Sigmoid colon (tissue), 4 donors: ENCODE measurements around the gene KIRREL3.

Experiments
- EP300 ChIP-seq, 4 donors: sonication (generic); formaldehyde crosslinking; IDR thresholded peaks; one replicate each; pipeline ENCODE4 v1.6.1; 2017; ENCODE audit warnings: antibody characterized with exemption in 4 of 4
- POLR2A ChIP-seq, 2 donors: fragments of 450-650 bp; IDR thresholded peaks; one replicate each; pipeline ENCODE4 v1.6.1; 2016; ENCODE audit warnings: antibody characterized with exemption in 2 of 2, mild to moderate bottlenecking in 2 of 2, moderate library complexity in 2 of 2
- POLR2AphosphoS5 ChIP-seq, 4 donors: sonication (generic); formaldehyde crosslinking; IDR thresholded peaks; one replicate each; pipeline ENCODE4 v1.6.1; 2017; ENCODE audit warnings: antibody characterized with exemption in 4 of 4
- TF ChIP-seq, protein P1 (sequence below), 4 experiments: fragments of 450-650 bp in 3 of 4; fragments of 200-600 bp in 1 of 4; IDR thresholded peaks; one replicate each; pipeline ENCODE4 v1.5.1; 2016 to 2019; ENCODE audit warnings: antibody characterized with exemption in 4 of 4, mild to moderate bottlenecking in 3 of 4, moderate library complexity in 2 of 4

DNA sequence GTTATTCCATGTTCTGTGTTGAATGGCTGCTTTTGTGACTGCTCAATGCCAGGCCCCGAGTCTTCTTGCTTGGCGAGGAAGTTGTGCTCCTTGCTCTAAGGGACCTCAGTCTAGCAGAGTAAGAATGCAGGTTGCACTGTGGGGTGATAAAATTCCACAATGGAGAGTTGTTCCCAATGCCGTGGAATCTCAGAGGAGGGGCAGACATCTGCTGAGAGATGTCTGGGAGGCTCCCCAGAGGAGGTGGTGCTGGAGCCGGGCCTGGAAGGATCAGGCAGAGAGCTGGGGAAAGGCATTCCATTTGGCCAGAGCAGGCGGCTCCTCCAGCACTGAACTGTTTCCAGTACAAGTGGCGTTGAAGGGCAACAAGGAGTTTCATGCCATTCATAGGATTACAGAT lies 589.9 kb downstream of the KIRREL3 start:
- TF ChIP-seq, protein P1, sequence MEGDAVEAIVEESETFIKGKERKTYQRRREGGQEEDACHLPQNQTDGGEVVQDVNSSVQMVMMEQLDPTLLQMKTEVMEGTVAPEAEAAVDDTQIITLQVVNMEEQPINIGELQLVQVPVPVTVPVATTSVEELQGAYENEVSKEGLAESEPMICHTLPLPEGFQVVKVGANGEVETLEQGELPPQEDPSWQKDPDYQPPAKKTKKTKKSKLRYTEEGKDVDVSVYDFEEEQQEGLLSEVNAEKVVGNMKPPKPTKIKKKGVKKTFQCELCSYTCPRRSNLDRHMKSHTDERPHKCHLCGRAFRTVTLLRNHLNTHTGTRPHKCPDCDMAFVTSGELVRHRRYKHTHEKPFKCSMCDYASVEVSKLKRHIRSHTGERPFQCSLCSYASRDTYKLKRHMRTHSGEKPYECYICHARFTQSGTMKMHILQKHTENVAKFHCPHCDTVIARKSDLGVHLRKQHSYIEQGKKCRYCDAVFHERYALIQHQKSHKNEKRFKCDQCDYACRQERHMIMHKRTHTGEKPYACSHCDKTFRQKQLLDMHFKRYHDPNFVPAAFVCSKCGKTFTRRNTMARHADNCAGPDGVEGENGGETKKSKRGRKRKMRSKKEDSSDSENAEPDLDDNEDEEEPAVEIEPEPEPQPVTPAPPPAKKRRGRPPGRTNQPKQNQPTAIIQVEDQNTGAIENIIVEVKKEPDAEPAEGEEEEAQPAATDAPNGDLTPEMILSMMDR (IDR thresholded peaks at IDR 0.05), result no peak
- TF ChIP-seq POLR2A (IDR thresholded peaks at IDR 0.05) (no peak), EP300 (IDR thresholded peaks at IDR 0.05) (no peak), POLR2AphosphoS5 (IDR thresholded peaks at IDR 0.05) (no peak)
